NCI-H2081 treated with DMSO at 0.1 percent for 48 hours (cell line): ENCODE results near the gene EPM2AIP1.
"Not testable (repeated sequence)": the region's sequence is repeated elsewhere in the genome, so short reads cannot be mapped to it uniquely, and the experiment has no call there.

ENCODE experiments used
- DNase-seq: peaks from one replicate; lab custom pipeline; 2025; lab: John Stamatoyannopoulos, UW

Gene EPM2AIP1

DNA sequence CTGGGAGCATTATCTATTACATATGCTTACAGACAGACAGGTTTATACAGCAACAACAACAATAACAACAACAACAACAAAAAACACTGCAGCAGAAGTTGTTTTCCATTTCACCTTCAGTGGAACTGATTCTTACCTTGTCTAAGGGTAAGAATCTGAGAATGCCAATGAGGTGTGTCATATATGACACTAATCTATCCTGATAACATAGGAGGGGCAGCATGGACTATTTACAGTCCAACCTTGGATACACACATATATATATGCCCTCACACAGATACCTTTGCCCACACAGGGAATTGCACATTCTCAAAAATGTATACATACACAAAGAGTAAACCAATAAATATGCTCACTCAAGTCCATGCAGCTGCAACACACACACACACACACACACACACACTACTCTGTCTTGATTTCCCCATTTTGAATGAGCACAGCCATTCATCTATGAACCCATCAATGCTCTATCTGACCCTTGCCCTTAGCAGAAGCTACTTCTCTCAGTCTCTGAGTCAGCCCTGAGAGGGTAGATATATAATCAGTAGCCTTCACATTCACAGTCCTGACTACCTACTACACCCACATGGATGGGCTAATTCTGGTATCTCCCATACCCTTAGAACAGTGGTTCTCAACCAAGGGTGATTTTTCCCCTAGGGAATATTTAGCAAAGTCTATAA, 38.3 kb downstream of the EPM2AIP1 start:
- no peak for DNase-seq

DNA sequence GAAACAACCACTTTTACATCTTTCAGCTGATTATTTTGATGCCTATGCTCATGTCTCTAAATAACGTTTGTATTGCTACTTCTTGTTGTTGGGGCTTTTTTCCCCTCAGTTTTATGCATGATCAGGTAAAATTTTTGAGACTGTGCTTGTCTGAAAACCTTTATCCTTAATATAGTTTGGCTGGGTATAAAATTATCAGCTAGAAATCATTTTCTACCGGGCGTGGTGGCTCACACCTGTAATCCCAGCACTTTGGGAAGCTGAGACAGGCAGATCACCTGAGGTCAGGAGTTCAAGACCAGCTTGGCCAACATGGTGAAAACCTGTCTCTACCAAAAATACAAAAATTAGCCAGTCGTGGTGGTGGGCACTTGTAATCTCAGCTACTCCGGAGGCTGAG, 45.1 kb downstream of the EPM2AIP1 start:
- DNase-seq = not testable (repeated sequence)

DNA sequence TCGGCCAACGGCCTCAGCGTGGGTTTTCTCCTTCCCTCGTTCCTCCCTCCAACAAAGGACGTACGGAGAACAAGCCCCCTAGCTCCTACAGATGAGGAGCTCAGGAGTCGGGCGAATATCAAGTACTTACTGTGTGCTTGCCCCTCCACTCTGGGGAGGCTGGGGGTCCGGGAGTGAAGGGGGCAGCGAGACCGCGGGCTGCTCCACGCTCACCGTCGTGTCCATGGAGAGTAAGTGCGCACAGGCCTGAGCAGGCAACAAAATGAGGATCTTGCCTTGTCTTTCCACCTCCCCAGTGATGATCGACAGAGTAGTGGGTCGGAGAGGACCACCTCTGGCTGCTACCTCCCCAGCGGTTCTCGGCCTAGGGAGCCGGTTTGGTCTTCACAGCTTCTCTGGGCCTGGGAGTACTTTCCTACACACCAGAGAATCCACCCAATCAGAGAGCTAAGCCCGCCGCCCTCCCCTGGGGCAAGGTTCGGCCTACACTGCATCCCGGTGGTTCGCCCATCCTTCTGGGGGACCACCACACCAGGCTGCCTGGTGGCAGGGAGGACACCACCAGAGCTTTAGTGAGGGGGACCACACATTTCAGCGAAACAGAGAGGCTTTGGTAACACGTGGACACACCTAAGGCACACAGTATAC, 47.5 kb downstream of the EPM2AIP1 start:
- DNase-seq = no peak

DNA sequence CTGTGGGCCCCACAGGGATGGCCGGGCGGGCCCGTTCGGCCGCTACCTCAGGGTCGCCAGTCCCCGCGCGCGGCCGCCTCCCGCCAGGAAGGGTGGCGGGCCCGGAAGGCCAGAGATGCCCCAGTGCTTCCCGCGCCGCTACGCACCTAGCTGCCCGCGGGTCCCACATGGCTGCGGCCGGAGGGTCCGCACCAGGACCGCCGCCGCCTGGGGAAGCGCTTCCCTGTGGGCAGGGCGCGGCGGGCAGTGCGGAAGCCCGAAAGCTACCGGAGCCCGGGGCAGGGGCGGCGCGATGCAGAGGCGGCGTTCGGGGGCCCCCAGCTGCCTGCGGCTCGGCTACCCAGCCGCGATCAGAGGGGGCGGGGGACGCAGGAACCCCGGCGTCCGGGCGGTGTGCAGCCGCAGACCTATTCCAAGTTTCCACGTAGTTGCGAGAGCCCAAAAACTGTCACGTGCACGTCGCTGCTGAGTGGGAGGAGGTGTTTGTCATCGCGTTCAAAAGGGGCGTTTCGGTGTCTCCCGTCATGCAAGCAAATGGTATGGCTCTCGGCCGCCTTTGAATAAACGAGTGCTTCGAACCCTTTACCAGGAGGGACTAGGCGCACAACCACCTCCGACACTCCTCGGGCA, 48.2 kb downstream of the EPM2AIP1 start, which contains the start of gene TRANK1:
Gene TRANK1 (minus strand): TSS at position 414 of the 630 bp plus-strand sequence. CDS start 245 bp downstream, at position 169.
- DNase-seq = no peak

DNA sequence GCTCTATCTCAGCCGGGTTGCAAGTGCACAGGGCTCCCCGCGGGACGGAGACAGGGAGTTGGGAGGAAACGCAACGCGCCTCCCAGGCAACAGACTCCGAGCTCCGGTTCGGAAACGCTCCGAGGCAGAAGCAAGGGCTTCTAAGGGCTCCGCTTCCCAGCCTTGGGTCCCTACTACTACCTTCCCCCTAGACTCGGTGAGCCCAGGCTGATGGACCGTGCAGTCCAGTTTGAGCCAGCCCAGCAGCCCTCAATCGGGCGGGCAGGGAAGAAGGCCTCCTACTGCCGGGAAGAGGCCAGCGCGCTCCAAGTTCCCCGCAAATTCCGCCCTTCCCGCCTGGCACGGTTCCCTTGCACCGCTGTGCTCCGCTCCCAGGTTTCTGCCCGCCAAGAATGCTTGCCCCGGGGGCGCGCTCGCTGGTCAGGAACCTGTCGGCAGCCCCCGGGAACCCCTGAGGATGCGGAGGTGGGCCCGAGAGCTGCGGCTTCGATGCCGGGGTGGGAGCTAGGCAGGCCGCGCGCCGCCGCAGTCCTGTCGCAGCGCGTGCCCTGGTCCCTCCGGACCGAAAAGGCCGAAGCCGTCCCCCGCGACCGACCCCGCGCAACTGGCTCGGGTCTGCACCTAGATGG, 48.8 kb downstream of the EPM2AIP1 start:
- DNase-seq = no peak

DNA sequence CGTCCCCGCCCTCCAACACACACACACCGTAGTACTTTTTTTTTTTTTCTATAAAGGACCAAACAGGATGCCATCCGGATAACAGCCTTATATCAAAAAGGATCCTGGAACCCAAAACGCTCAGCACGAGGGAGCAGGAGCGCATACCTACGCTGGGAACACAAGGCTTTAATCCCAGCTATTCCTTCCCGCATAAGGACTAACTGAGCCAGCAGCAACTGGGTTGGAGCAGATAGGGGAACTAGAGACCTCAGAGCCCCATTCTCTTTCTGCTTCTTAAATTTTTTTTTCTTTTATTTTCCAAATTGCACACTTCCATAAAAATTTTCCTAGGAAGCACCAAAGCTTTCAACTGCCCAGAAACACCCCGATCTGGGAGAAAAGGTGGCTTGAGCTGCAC, 49.3 kb downstream of the EPM2AIP1 start:
- no peak for DNase-seq

DNA sequence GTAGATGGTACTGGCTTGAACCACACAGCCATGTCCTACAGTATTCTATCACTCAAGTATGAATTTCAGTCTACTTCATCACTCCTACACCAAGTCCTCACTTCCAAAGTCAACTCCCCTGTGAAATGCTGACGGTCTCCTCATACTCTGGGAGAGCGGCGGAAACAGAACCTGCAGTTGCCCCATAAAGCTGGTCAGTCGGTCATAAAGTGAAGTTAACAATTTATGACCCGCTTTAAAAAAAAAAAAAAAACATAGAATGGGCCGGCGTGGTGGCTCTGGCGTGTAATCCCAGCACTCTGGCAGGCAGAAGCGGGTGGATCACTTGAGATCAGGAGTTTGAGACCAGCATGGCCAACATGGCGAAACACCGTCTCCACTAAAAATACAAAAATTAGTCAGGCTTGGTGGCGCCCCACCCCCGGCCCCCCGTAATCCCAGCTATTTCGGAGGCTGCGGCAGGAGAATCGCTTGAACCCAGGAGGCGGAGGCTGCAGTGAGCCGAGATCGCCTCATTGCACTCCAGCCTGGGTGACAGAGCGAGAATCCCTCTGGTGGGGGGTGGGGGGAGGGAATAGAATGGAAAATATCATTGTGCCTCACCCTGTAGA, 50.2 kb downstream of the EPM2AIP1 start:
- no peak for DNase-seq

DNA sequence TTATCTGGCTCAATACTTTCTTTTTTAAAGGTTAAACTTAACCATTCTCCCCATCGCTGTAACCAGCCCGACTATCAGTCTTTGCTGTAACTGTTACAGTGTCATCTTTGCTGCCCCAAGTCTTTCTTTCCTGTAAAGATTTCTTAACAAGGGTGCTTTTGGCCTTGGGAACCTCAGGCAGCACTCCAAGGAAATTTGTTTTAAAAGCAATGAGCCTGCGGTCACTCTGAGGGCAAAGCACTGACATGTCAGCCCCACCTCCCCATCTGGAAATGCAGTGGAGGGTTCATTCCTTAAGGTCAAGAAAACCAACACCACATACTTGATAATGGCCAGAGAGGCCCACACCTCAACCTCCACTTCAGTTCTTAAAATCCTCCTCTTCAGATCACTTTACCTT, 51.3 kb downstream of the EPM2AIP1 start:
- DNase-seq = no peak

DNA sequence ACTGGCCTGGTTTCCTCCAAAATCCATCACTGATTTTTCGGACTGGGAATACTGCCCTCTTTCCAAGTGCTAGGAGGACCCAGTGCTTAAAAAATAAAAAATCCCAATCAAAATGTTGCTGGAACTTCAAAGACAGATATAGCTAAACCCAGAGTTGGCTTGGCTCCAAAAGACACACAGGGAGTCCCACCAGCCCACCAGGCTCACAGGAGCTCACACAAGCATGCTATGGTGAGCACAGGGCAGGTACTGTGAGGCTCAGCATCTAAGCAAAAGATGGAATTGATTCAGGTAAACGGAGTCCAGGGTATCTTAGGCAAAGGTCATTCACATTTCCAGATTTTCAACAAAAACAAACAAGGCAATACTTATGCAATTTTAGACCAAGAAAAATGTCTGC, 51.8 kb downstream of the EPM2AIP1 start:
- DNase-seq = no peak

DNA sequence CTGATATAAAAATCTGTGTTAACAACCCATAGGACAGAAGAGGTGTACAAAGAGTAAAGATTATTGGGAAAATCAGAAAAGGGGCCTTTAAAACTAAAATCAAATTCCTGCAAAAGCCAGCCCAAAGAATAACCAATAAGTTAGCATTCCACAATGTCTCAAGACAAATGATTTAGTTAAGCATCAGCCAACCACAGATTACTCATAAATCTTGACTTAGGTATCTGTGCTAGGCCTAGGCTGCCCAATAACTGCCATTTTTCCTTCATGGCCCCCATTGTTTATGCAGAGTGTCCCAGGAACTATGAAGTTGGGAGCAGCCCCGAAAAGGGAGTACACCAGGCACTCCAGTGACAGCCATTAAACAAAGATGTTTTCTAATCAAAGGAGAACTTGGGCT, 55.4 kb downstream of the EPM2AIP1 start:
- DNase-seq = no peak
